Muscle layer of colon (tissue), 2 donors: ENCODE data around the gene CTTNBP2.

Experiments
- H3K27ac ChIP-seq: one replicate; pipeline ENCODE4 v1.7.0; 2013; ENCODE audit warnings: low read depth, mild to moderate bottlenecking, low read length, moderate library complexity
- H3K27me3 ChIP-seq, 2 donors: one replicate each; pipeline ENCODE4 v1.7.0; 2013; ENCODE audit warnings: low read length in 2 of 2, mild to moderate bottlenecking in 2 of 2; ENCODE audit not compliant: insufficient read depth in 2 of 2, control insufficient read depth in 1 of 2
- H3K36me3 ChIP-seq: one replicate; pipeline ENCODE4 v1.7.0; 2013; ENCODE audit warnings: mild to moderate bottlenecking, low read length; ENCODE audit not compliant: insufficient read depth
- H3K4me1 ChIP-seq: one replicate; pipeline ENCODE4 v1.7.0; 2013; ENCODE audit warnings: mild to moderate bottlenecking, low read length; ENCODE audit not compliant: insufficient read depth
- H3K4me3 ChIP-seq, 2 donors: one replicate each; pipeline ENCODE4 v1.7.0; 2013; ENCODE audit warnings: low read length in 2 of 2, low read depth in 1 of 2, mild to moderate bottlenecking in 1 of 2, moderate library complexity in 1 of 2
- H3K9ac ChIP-seq: one replicate; pipeline ENCODE4 v1.7.0; 2013; ENCODE audit warnings: low read length
- H3K9me3 ChIP-seq: one replicate; pipeline ENCODE4 v1.7.0; 2013; ENCODE audit warnings: mild to moderate bottlenecking, low read length
- donor health status: abdominal sarcoma.
- donor health status: Adenocarcinoma of cecum.

The CTTNBP2 gene

DNA sequence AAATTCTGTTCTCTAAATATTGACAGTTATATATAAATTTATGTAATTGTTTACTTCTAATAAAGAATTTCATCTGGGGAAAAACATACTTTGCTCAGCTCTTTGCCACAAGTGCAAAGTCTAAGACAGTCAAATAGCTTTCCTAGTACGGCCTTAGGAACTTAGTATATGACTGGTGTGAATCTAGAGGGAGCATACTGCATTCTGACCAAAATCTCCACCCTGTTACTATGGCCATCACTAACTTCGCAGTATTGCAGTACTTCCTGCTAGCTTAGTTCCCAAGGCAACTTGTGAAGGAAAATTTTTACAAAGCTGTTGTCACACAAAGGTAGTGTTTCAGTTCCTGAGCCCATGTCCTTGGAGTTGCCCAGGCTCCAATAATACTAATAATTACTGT, 211.9 kb downstream of the CTTNBP2 start:
- no peaks in the 10 kb centered on the region for H3K36me3 ChIP-seq
- no peaks in the 10 kb centered on the region for H3K27me3 ChIP-seq

More for the DNA sequence above, 211.9 kb downstream of the CTTNBP2 start:
- Histone ChIP-seq H3K4me3 (no peak overlapping the region), H3K4me1 (no peaks in the 10 kb centered on the region), H3K9ac (no peak overlapping the region), H3K9me3 (no peaks in the 10 kb centered on the region), H3K27ac (no peak overlapping the region)
